KOPT-K1 (cell line): ENCODE data around the gene CFAP77.

Source experiments
- H3K27ac ChIP-seq: fragments of 200-600 bp; sonication (generic); 2 replicates; pipeline ENCODE4 v1.5.1; 2016; ENCODE audit warnings: antibody characterized with exemption, mild to moderate bottlenecking, low read depth, low read length; ENCODE audit not compliant: poor library complexity, severe bottlenecking
- H3K36me3 ChIP-seq: fragments of 200-600 bp; sonication (generic); 2 replicates; pipeline ENCODE4 v1.5.1; 2017; ENCODE audit warnings: antibody characterized with exemption, mild to moderate bottlenecking, low read length, moderate library complexity; ENCODE audit not compliant: insufficient read depth
- H3K9me3 ChIP-seq: fragments of 200-600 bp; sonication (generic); 2 replicates; pipeline ENCODE4 v1.5.1; 2017; ENCODE audit warnings: antibody characterized with exemption, low read length, mild to moderate bottlenecking; ENCODE audit not compliant: insufficient read depth, poor library complexity, severe bottlenecking

CFAP77 gene

GRCh38 chr9:132424857-132425674 is 15.1 kb downstream of the CFAP77 start:
- no peak overlapping the region for H3K27ac ChIP-seq
- no peaks in the 10 kb centered on the region for H3K36me3 ChIP-seq
- H3K9me3 ChIP-seq, result no peaks in the 10 kb centered on the region

GRCh38 chr9:132425675-132426062 is 15.7 kb downstream of the CFAP77 start:
- H3K27ac ChIP-seq, result no peak overlapping the region

GRCh38 chr9:132426639-132427414 is 16.8 kb downstream of the CFAP77 start:
- no peak overlapping the region for H3K27ac ChIP-seq
- no peaks in the 10 kb centered on the region for H3K9me3 ChIP-seq
- H3K36me3 ChIP-seq, result no peaks in the 10 kb centered on the region

More at GRCh38 chr9:132425675-132426062, 15.7 kb downstream of the CFAP77 start:
- Histone ChIP-seq H3K9me3 (no peaks in the 10 kb centered on the region), H3K36me3 (no peaks in the 10 kb centered on the region)

GRCh38 chr9:132430998-132431397 is 21.0 kb downstream of the CFAP77 start:
- H3K9me3 ChIP-seq, result no peaks in the 10 kb centered on the region

GRCh38 chr9:132434881-132435280 is 24.9 kb downstream of the CFAP77 start:
- Histone ChIP-seq H3K36me3 (no peaks in the 10 kb centered on the region), H3K9me3 (no peaks in the 10 kb centered on the region), H3K27ac (no peak overlapping the region)

More at GRCh38 chr9:132430998-132431397, 21.0 kb downstream of the CFAP77 start:
- Histone ChIP-seq H3K36me3 (no peaks in the 10 kb centered on the region), H3K27ac (no peak overlapping the region)

GRCh38 chr9:132439153-132439552 is 29.1 kb downstream of the CFAP77 start:
- Histone ChIP-seq H3K9me3 (no peaks in the 10 kb centered on the region), H3K36me3 (no peaks in the 10 kb centered on the region), H3K27ac (no peak overlapping the region)

- Histone ChIP-seq H3K9me3 (no peaks in the 10 kb centered on the region), H3K36me3 (no peaks in the 10 kb centered on the region), H3K27ac (no peak overlapping the region)
These were observed 30.7 kb downstream of the CFAP77 start for GRCh38 chr9:132440735-132441134.

GRCh38 chr9:132441404-132441803 is 31.4 kb downstream of the CFAP77 start:
- Histone ChIP-seq H3K36me3 (no peaks in the 10 kb centered on the region), H3K9me3 (no peaks in the 10 kb centered on the region), H3K27ac (no peak overlapping the region)

GRCh38 chr9:132443951-132444607 is 34.1 kb downstream of the CFAP77 start:
- Histone ChIP-seq H3K9me3 (no peaks in the 10 kb centered on the region), H3K27ac (no peak overlapping the region)

GRCh38 chr9:132446887-132447286 is 36.9 kb downstream of the CFAP77 start:
- no peaks in the 10 kb centered on the region for H3K9me3 ChIP-seq
- no peak overlapping the region for H3K27ac ChIP-seq

More at GRCh38 chr9:132443951-132444607, 34.1 kb downstream of the CFAP77 start:
- no peaks in the 10 kb centered on the region for H3K36me3 ChIP-seq

GRCh38 chr9:132447346-132447745 is 37.3 kb downstream of the CFAP77 start:
- Histone ChIP-seq H3K27ac (no peak overlapping the region), H3K9me3 (no peaks in the 10 kb centered on the region), H3K36me3 (no peaks in the 10 kb centered on the region)

More at GRCh38 chr9:132446887-132447286, 36.9 kb downstream of the CFAP77 start:
- H3K36me3 ChIP-seq, result no peaks in the 10 kb centered on the region

GRCh38 chr9:132447902-132448301 is 37.9 kb downstream of the CFAP77 start:
- Histone ChIP-seq H3K36me3 (no peaks in the 10 kb centered on the region), H3K27ac (no peak overlapping the region), H3K9me3 (no peaks in the 10 kb centered on the region)

- no peak overlapping the region for H3K27ac ChIP-seq
- H3K9me3 ChIP-seq, result no peaks in the 10 kb centered on the region
- H3K36me3 ChIP-seq, result no peaks in the 10 kb centered on the region
These were observed 41.3 kb downstream of the CFAP77 start for GRCh38 chr9:132451276-132451675.

GRCh38 chr9:132456241-132456640 is 46.2 kb downstream of the CFAP77 start:
- no peaks in the 10 kb centered on the region for H3K36me3 ChIP-seq
- no peak overlapping the region for H3K27ac ChIP-seq
- no peaks in the 10 kb centered on the region for H3K9me3 ChIP-seq
